IPS DF 19.7 (cell line): ENCODE measurements around the gene ZMYND8.
"Not testable (repeated sequence)": the region's sequence is repeated elsewhere in the genome, so short reads cannot be mapped to it uniquely, and the experiment has no call there.

Experiments used
- DNase-seq: peaks from one replicate; pipeline ENCODE4 v3.0.0-alpha.2; 2013; ENCODE audit warnings: low read depth, low spot score

ZMYND8 gene

DNA sequence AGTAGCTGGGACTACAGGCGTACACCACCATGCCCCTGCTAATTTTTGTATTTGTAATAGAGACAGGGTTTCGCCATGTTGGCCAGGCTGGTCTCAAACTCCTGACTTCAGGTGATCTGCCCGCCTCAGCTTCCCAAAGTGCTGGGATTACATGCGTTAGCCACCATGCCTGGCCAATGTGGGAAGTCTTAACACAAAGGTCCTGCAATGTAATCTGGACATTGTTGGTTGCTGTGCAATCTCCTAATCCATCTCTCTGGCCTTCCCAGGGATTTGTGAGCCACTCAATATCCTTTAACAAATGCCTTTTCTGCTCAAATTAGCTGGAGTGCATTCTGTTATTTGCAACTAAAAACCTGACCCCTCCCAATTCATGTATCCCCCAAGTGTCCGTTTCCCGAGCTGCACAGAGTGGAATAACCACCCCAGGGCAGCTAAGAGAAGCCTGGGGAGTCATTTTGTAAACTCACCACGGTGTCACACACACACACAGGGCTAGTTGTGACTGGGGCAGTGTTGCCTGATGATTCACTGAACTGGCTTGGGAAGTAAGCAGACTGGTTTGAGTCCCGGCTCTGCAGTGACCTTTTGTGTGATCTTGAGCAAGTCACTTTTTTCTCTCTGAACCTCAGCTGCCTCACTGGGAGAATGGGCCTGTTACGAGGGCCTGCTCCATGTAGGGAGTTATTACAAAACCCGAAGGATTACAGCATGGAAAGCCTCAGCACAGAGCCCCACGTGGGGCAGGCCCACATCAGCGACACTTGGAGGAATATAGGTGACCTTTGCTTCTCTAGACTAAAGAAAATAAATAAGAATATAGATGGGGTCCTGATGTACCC lies 152.3 kb downstream of the ZMYND8 start:
- DNase-seq: no peak

DNA sequence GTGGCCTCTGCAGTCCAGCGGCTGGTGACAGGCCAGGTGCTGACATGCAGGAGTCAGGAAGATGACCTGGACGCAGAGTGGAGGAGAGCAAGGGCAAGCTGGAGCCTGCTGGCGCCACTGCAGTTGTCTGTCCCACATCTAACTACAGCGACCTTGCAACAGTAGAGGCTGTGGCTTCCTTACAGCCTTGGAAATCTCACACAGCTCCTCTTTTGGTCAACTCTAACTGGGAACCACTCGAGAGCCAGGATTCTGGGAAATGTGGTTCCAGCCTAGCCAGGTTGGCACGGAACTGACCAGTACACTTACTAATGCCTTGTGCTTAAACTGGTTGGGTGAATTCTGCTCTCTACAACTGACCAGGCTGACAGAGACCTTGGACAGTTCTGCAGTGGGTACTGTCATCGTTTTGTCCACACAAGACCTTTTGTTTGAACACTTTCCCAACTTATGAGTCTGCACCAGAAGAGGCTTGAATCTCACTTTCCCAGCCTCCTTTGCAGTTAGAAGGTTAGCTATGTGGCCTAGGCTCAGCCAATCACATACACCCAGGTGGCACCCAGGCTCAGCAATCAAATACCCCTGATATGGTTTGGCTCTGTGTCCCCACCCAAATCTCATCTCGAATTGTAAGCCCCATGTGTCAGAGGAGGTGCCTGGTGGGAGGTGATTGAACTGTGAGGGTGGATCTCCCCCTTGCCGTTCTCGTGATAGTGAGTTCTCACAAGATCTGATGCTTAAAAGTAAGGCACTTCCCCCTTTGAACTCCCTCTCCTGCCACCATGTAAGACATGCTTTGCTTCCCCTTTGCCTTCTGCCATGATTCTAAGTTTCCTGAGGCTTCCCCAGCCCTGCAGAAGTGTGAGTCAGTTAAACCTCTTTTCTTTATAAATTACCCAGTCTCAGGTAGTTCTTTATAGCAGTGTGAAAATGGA lies 153.5 kb downstream of the ZMYND8 start:
- no peak for DNase-seq

DNA sequence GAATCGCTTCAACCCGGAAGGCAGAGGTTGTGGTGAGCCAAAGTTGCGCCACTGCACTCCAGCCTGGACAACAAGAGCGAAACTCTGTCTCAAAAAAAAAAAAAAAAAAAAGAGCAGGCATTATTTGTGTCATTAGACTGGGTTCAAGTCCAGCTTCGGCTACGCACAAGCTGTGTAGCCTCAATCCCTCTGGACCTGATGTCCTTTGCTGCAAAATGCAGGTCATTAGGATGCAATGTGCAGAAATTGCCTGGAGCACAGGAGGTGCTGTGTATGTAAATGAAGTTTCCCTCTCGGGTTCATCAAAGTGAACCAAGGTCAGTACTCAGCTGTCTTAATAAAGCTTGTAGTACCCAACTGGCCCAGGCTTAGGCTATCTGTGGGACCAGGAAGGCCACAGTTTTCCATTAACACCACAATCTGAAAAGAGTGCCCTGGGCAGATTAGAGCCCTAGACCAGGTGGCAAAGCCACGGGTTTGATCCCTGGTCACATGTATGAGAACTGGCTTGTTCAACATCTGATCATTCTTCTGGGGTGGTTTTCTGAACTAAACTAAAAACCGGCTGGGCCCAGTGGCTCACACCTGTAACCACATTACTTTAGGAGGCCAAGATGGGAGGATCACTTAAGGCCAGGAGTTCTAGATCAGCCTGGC lies 155.3 kb downstream of the ZMYND8 start:
- no peak for DNase-seq

DNA sequence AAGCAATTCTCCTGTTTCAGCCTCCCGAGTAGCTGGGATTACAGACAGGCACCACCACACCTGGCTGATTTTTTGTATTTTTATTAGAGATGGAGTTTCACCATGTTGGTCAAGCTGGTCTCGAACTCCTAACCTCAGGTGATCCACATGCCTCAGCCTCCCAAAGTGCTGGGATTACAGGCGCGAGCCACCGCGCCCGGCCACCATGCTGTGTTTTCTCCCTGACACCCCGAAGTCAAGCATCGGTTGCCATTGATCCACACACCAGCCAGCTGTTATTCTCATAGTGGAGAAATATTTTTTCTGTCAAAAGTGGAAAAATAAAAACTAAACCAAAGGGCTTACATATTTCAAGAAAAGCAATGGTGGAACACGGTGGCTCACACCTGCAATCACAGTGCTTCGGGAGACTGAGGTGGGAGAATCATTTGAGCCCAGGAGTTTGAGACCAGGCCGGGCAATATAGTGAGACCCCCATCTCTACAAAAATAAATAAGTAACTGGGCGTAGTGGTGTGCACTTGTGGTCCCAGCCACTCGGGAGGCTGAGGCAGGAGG lies 157.4 kb downstream of the ZMYND8 start:
- DNase-seq: no peak

DNA sequence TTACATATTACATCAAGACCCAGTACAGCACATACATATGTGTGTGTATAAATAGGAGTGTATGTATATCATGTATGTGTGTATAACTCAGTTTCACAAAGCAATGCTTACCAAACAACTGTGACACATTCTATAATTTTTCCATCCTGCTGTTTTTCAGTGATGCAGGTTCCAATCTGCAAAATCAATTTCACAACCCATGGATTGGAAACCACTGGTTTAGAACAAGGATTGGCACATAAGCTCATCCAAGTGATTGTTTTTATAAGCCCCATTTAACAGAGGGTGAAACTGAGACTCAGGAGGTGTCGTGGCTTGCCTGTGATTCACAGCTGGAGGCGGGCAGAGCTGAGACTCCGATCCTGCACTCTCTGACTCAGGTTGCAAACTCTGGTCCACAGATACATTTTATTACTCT lies 158.2 kb downstream of the ZMYND8 start:
- DNase-seq: no peak

DNA sequence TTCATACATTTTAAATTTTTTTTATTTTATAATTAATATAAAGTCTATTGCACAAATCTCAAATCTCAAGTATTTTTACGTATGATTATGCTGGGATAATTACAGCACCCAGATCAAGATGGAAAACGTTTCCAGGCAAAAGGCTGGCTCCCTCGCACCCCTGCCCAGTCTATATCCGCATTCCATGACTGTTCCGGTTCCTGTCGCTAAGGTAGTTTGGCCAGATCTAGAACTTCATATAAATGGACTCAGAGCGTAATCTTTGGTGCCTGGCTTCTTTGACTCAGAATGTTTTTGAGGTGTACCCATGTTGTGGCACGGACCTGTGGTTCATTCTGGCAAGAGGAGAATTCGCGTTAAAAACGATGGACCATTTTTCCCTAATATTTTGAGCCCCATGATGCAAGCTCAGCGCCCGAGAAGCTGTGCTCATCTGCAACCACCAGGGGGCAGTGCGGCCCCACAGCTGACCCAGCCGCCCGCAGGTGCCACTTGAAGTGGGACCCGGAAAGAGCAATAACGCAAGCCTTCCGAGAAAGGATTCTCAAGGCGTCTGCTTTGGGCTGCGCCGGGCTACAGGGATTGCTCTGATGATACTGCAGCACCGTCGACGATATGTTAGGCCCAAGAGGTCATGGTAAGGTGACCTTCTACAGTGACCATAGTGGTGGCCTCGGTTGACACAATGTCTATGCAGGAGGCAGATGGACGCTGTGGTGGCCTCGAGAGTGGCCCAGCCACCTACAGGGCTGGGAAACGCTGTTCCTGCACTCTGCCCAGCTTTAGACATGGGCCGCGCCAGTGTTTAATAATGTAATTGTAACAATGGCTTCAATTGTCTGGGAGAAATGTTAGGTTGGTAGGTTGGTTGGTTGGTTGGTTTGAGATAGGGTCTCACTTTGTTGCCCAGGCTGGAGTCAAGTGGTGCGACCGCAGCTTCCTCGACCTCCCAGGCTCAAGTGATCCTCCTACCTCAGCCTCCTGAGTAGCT lies 160.1 kb downstream of the ZMYND8 start:
- DNase-seq: no peak

DNA sequence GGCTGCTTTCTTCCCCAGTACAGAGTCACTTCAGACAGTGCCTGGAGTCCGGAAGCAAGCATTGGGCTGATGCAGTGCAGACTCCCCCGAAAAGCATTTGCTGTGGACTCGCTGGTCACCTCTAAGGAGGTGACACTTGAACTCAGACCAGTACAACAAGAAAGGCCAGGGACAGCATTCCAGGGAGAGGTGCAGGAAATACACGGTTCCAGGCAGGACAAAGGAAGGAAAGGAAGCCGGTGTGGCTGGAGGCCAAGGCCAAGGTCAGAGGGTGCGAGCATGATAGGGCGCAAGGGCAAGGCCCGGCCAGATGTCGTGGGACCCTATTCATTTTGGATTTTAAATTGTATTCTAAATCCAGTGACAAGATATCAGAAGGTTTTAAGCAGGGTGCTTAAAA lies 160.9 kb downstream of the ZMYND8 start:
- no peak for DNase-seq

DNA sequence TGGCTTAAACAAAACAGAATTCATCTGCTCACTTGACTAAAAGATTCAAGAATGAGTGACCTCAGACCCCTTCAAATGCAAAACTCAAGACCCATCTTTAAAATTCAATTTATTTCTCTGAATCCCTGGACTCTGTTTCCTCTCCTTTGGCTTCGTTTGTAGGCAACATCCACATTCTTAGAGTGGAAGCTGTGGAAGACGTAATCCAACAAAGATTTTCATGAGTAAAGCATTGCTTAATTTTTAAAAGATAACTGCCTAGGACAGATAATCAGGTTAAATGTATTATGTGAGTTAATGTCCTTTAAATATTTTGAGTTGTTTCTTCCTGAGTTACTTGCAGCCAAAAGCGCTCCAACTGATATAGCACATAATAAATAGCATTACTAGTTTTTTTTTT lies 164.5 kb downstream of the ZMYND8 start:
- DNase-seq: no peak

DNA sequence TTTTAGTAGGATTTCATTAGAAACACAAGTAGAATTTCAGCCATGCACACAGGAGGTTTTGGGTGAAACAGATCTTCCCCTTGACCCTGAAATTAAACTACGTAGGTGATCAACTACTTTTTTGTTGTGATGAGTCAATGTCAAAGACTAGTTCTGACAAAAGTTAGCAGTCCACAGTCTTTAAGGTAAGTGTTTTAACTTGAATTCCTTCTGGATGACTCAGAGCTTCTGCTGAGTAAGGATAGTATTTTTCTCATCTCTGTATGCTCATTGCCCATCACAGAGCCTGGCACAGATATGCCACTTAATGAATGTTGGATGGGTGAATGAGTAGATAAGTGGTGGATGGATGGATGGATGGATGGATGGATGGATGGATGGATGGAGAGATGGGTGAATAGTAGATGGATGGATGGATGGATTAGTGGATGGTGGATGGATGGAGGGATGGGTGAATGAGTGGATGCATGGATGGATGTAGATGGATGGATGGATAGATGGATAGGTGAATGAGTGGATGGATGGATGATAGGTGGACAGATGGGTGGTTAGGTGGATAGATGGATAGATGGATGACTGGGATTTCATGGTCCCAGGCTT lies 165.3 kb downstream of the ZMYND8 start:
- DNase-seq: no peak

DNA sequence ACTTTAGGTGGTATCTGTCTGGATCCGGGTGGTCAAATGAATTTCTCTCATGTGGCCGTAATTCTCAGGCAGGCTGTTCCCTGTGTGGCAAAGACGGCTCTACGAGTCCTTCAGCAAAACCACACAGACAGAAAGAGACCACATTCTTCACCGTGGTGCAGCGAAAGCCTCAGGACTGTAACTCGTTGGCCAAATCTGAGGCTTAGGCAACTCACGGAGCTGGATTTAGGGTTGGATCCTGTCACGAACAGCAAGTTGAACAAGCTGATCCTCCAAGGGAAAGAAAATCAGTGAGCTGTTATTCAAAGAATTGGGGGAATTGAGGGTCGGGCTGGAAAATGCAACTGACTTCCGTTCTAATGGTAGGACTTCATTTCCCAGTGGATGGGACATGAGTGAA lies 167.4 kb downstream of the ZMYND8 start:
- no peak for DNase-seq

DNA sequence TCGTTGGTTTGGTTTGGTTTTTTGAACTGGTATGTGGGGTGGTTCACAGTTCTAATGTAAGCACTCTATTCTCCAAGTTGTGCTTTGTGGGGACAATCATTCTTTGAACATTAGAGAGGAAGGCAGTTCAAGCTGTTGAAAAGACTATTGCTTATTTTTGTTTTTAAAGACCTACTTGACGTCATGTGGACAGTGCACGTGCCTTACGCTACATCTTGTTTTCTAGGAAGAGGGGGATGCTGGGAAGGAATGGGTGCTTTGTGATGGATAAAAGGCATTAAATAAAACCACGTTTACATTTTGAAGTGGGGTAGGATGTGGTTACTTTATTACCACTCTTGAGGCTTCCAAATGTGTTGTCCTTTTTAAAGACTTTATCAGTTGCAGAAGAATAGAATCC lies 168.0 kb downstream of the ZMYND8 start:
- DNase-seq: no peak

DNA sequence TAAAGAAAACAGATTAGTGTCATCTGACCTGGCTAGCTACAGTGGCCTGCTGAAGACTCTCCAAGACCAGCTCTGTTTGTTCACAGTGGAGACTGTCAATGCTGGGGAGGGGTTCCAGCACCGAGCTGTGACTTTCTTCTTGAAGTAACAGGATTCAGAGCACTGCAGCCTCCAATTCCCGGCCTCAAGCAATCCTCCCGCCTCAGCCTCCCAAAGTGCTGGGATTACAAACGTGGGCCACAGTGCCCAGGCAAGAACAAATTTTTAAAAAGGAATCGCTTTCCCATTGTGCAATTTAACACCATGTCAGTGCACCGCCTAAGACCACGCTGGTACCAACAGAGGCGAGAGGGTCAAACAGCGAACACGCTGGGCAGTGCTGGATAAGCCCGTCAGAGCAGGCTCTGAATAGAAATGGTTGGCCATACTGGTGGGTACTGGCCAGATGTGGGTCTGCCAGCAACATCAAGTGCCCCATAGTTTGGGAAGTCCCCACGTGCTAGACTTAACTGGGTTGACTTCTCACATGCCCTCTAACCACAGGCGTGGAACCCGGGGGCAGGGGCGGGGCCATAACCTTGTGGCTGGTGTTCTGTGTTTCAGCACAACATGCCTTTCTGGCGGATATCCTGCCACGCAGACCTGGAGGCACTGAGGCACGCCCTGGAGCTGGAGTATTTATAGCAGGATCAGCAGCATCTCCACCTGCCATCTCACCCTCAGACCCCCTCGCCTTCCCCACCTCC lies 168.9 kb downstream of the ZMYND8 start:
- DNase-seq: no peak

DNA sequence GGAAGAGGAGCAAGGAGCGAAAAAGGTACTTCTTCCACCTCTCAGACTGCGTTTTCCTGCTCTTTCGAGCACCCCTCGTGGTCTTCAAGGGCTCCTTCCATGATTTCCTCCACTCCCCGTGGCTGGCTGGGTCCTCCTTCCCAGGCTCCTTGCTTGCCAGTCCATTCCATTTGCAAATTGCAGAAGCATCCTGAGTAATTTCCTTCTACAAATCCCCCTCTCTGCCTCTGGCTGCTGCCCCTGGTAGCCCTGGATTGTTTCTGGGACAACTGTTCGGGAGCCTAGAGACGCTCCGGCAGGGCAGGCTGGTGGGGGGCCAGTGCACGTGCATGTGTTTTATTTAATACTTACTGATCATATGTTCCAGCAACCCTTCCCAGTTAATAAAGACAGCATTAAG lies 173.1 kb downstream of the ZMYND8 start:
- DNase-seq: no peak

DNA sequence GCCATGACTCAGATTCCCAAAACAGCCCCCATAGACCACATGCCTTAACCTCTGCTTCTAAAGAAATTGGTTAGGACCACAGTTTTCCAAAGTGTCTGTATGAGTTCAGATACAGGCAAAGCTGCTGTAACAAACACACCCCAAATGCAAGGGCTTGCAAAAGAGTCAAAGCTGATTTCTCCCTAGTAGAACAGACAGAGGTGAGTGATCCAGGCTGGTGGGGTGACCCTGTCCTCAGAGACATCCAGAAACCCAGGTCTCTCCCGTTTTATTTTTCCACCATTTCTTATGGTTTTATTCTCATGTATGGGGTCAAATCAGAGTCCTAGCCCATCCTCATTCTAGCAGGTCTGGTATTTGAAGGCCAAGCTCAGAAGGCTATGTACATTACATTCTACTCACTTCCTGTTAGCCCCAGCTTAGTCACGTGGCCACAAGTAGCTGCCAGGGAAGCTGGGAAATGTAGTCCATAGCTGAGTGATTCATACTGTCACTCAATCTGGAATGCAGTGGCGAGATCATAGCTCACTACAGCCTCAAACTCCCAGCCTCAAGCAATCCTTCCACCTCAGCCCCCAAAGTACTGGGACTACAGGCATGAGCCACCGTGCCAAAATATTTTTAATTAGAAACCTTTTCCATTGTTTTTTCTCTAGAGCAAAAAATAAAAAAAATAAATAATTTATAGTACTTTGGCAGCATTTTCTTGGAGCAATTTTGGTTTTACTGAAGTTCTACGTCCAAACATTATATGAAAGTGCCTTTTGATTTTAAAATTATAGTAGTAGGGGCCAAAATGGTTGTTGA lies 175.2 kb downstream of the ZMYND8 start:
- no peak for DNase-seq

DNA sequence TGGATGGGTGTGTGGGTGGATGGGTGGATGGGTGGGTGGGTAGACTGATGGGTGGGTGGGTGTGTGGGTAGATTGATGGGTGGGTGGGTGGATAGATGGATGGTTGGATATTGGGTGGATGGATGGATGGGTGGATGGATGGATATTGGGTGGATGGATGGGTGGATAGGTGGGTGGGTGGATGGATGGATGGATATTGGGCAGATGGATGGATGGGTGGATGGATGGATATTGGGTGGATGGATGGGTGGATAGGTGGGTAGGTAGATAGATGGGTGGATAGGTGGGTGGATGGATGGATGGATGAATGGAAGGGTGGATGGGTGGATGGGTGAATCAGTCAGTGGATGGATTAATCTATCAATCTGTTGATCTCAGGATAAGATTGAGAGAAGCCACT lies 177.2 kb downstream of the ZMYND8 start:
- DNase-seq: no peak

DNA sequence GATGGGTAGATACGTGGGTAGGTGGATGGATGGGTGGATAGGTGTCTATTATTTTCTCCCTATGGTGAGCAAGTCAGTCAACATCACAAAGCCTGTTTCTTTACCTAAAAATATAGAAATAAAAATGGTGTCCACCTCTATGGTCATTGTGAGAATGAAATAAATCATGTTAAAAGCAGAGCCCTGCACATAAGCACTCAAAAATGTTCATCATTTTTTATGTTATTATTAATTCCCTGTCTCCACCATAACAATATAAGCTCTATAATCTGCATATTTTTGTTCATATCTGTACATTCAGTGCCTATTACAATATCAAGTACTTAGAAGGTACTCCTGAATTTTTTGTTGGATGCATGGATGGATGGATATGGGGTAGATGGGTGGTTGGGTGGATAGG lies 177.6 kb downstream of the ZMYND8 start:
- no peak for DNase-seq

DNA sequence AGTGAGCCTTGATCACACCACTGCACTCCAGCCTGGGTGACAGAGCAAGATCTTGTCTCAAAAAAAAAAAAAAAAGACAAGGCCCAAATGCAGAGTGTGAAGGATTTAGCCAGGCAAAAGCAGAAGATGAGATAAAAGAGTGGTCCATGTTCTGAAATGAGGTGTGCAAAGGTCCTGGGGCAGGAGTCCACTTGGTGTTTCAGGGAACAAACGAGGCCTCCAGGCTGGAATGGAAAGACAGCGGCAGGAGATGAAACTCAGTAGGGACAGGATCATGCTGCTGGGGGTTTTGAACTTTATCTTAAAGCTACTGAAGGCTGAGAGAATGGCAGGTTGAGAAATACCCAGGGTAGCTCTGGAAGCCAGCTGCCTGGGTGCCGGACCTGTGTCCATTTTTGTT lies 178.2 kb downstream of the ZMYND8 start:
- no peak for DNase-seq

DNA sequence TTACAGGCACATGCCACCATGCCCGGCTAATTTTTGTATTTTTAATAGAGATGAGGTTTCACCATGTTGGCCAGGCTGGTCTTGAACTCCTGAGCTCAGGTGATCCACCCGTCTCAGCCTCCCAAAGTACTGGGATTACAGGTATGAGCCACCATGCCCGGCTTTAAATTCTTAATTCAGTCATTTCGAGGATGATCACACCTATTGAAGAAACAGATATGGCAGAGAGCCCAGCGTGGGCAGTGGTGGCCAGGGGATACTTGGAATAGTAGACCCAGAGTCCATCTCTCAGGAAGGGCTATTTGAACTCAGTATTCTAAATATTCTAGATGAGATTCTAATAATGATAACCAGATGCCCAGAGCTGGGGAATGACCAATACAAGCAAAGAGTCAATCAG lies 180.3 kb downstream of the ZMYND8 start:
- DNase-seq: not testable (repeated sequence)

DNA sequence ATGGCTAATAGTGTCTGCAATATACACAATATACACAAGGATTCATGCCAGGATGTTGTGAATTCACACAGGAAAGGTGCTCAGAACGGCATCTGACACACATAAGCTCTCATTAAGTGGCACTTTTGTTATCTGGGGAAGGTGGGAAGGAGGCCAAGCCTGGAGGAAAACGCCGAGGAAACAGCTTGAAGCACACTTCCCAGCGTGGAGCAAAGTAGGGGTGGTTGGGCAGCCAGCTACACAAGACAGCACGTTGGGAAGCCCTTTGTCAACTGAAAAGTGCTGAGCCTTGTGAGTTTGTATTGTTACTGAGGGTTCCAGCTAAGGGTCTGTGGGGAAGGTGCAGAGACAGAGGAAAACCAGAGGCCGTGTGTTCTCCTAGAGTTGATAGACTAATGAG lies 181.0 kb downstream of the ZMYND8 start:
- no peak for DNase-seq
